Fibroblast of pulmonary artery (primary cell): Measurements from ENCODE around the gene MYD88.
A peak's percentile ranks its signal among the peaks of the same experiment; 100 is the strongest.

ENCODE experiments used
- DNase-seq: peaks from one replicate; pipeline ENCODE4 v3.0.0-alpha.2; 2010; ENCODE audit warnings: low read depth
- H3K4me3 ChIP-seq: replicated peaks from 2 replicates; pipeline ENCODE4 v1.5.1; 2011; ENCODE audit warnings: low read depth, mild to moderate bottlenecking, control low read depth, low read length, moderate library complexity
- TF ChIP-seq, protein P1 (sequence below): IDR thresholded peaks from 2 replicates; pipeline ENCODE4 v1.5.1; 2011; ENCODE audit warnings: mild to moderate bottlenecking, control low read depth, low read length, inconsistent platforms; ENCODE audit errors: missing control alignments

The MYD88 gene

DNA sequence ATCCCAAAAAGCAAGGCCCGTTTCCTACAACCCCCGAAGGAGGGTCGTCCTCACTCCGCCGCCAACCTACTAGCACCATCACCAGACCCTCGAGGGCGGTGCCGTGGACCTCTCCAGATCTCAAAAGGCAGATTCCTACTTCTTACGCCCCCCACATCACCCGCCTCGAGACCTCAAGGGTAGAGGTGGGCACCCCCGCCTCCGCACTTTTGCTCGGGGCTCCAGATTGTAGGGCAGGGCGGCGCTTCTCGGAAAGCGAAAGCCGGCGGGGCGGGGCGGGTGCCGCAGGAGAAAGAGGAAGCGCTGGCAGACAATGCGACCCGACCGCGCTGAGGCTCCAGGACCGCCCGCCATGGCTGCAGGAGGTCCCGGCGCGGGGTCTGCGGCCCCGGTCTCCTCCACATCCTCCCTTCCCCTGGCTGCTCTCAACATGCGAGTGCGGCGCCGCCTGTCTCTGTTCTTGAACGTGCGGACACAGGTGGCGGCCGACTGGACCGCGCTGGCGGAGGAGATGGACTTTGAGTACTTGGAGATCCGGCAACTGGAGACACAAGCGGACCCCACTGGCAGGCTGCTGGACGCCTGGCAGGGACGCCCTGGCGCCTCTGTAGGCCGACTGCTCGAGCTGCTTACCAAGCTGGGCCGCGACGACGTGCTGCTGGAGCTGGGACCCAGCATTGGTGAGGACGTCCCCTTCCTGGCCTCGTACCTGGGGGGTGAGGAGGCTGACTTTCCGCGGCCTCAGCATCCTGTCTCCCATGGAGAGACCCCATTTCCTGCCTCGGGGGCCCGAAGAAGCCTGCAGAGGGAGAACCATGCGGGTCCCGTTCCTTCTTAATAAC is at the start of gene MYD88:
Gene MYD88, plus strand, starts transcription at position 313 of the 842 bp plus-strand sequence. Its CDS starts 40 bp downstream, at position 353.
- TF ChIP-seq, protein P1, sequence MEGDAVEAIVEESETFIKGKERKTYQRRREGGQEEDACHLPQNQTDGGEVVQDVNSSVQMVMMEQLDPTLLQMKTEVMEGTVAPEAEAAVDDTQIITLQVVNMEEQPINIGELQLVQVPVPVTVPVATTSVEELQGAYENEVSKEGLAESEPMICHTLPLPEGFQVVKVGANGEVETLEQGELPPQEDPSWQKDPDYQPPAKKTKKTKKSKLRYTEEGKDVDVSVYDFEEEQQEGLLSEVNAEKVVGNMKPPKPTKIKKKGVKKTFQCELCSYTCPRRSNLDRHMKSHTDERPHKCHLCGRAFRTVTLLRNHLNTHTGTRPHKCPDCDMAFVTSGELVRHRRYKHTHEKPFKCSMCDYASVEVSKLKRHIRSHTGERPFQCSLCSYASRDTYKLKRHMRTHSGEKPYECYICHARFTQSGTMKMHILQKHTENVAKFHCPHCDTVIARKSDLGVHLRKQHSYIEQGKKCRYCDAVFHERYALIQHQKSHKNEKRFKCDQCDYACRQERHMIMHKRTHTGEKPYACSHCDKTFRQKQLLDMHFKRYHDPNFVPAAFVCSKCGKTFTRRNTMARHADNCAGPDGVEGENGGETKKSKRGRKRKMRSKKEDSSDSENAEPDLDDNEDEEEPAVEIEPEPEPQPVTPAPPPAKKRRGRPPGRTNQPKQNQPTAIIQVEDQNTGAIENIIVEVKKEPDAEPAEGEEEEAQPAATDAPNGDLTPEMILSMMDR: no peak
- H3K4me3 ChIP-seq: peak within 1 kb of the TSS; percentile 83
- DNase-seq: peak; percentile 56

DNA sequence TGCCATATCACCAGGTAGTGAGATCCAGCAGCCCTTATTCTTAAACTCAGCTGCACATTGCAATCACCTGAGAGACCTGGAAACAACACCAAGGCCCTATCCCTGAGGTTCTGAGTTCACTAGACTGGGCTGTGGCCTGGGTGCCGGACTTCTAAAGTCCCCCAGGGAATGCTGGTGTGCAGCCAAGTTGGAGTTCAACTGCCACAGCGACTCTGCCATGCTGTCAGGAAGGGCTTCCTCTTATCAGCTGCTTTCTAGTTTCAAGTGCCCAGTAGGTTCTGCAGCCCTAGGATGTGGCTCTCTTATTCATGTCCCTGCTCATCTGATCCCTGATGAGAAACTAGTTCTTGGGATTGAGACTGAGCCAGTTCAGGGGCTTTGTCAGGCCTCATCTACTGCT is 49.3 kb upstream of the MYD88 start:
- no peak overlapping the region for H3K4me3 ChIP-seq
- DNase-seq: no peak
- TF ChIP-seq, protein P1: no peak

DNA sequence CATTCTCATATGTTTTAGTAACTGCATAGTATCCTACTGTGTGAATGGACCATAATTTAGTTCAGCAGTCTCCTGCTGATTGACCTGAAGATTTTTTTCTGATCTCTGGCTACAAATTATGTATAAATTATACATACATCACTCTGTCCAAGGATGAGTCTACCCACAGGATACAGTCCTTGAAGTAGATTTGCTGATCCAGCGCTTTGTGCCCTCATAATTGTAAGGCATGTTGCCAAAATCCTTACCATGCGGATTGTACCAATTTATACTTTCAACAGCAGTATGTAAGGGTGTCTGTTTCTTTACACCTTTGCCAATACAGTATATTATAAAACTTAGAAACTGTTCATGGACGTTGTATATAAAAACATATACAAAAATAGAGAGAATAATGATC is 48.0 kb upstream of the MYD88 start:
- no peak overlapping the region for H3K4me3 ChIP-seq
- TF ChIP-seq, protein P1: no peak
- DNase-seq: no peak

DNA sequence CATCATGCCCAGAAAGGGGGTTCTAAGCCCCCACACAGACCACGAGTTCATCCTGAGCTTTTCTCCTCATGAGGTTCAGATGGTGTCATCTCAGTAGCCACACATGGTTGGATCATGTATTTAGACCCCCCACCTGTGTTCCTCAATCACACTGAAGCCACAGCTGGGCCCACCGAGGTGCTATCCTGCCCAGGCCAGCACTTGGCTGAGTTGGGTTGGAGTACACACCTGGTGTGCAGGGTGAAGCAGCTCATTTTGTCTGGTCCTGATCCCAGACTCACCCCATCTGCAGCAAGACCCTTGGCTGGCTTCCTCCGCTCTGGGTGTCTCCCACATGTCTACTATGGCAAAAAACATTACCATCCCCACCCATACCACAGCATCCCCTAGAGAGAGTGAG is 43.5 kb upstream of the MYD88 start:
- H3K4me3 ChIP-seq: no peak overlapping the region
- DNase-seq: no peak
- TF ChIP-seq, protein P1: no peak

DNA sequence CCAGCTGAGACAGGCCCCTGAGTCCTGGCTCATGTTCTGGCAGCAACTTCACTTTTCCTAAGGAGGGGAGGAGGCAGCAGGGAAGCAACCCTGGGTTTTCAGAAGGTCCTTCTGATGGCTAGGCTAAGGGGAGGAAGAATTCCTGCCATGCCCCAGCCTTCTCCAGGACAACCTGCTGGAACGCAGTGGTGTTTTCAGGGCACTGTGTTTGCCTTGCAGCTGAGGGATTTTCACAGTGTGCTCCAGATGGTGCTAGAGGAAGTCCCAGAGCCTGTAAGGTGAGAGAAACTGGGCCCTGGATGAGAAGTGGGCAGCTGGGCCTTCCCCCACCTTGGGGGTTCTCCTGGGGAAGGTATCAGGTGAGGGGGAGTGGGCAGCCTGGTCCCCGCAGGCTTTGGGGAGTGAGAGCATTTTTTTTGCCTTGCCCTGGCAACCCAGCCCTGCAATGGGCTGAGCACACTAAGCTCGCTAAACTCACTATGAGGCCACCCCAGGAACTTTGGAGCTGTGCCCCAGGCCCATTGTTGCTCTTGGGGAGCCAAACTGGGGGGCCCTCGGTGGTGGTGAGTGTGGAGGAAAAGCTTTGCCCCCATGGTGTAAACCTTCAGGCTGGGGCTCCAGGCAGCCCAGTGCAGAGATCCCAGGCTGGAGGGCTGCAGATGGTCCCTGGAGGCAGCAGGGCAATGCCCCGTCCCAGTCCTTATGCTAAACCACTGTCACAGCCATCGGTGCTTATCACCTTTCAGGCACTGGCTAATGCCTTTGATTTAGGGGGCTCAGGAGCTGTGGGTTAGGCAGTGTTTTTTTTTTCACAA is 42.6 kb upstream of the MYD88 start:
- TF ChIP-seq, protein P1: no peak
- DNase-seq: no peak
- H3K4me3 ChIP-seq: no peak overlapping the region

DNA sequence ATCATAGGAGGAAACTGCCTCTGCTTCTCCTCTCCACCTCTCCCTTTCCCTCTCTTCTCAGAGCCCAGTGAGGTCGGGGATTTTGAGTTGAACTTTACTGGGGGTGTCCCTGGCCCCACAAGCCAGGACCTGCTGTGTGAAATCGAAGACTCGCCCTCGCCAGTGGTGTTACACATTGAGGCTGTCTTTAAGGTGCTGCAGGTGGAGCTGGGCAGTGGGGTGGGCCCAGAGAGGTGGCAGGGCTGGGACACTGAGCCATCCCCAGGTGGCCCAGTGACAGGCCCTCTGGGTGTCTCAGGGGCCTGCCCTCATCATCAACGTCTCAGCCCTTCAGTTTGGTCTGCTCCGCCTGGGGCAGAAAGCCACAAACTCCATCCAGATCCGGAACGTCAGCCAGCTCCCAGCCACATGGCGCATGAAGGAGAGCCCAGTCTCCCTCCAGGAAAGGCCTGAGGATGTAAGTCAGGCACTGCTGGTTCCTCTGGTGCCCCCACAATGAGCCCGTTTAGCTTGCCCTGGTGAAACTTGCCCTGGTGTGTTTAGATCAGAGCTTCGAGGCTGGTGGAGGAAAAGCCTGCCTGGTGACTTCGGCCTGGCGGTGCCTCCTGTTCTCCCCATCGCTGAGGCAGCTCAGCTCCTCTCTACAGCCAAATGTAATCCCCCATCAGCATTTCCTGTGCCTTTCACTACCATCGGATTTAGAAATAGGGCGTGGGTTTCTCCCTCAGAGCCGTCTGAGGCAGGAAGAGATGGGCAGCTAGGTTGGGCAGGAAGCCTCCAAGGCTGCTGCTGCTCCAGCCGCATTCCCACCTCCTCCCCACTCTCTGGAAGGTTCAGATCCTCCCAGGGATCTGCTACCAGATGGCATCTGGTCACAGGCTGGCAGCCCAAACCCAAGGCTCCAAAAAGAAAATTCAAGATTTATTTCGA is 40.8 kb upstream of the MYD88 start:
- TF ChIP-seq, protein P1: no peak
- no peak for DNase-seq
- no peak overlapping the region for H3K4me3 ChIP-seq
